HepG2 (cell line): ENCODE data around the gene DNAI2. TPM values are rescaled to one million over a fixed set of nuclear protein-coding genes. Genes with fewer than 3 reads are reported as not detected.
A peak's percentile ranks its signal among the peaks of the same experiment; 100 is the strongest.

Source experiments
- ARNTL ChIP-seq: sonication (generic); formaldehyde crosslinking; IDR thresholded peaks from 2 replicates; pipeline ENCODE4 v1.4.0; 2020; ENCODE audit warnings: mild to moderate bottlenecking, missing genetic modification reagents
- ATAD3A ChIP-seq: sonication (generic); formaldehyde crosslinking; IDR thresholded peaks from 2 replicates; pipeline ENCODE4 v1.4.0; 2020; ENCODE audit warnings: missing genetic modification reagents
- GLI4 ChIP-seq: sonication (generic); formaldehyde crosslinking; IDR thresholded peaks from 2 replicates; pipeline ENCODE4 v1.5.1; 2020; ENCODE audit warnings: missing genetic modification reagents, mild to moderate bottlenecking, moderate library complexity, borderline replicate concordance
- KDM1A ChIP-seq: IDR thresholded peaks from 2 replicates; pipeline ENCODE4 v1.6.1; 2016; ENCODE audit warnings: missing compliant biosample characterization
- KLF16 ChIP-seq, 2 experiments: sonication (generic) in 1 of 2; formaldehyde crosslinking in 1 of 2; IDR thresholded peaks; 2 replicates each; pipeline versions ENCODE4 v1.6.1 to v1.8.0; 2016 to 2023; ENCODE audit warnings: missing genetic modification reagents in 2 of 2, missing compliant biosample characterization in 1 of 2
- MED1 ChIP-seq: sonication (generic); formaldehyde crosslinking; IDR thresholded peaks from 2 replicates; pipeline ENCODE4 v1.4.0; 2020; ENCODE audit warnings: missing genetic modification reagents
- MIXL1 ChIP-seq: IDR thresholded peaks from 2 replicates; pipeline ENCODE4 v1.6.1; 2016
- NFYC ChIP-seq: IDR thresholded peaks from 2 replicates; pipeline ENCODE4 v1.6.1; 2016; ENCODE audit warnings: missing genetic modification reagents, missing compliant biosample characterization
- NR1H2 ChIP-seq: sonication (generic); formaldehyde crosslinking; IDR thresholded peaks from 2 replicates; pipeline ENCODE4 v1.8.1; 2022; ENCODE audit warnings: low read depth, missing genetic modification reagents, borderline replicate concordance
- NR2F2 ChIP-seq: IDR thresholded peaks from 2 replicates; pipeline ENCODE4 v1.6.1; 2012; ENCODE audit warnings: low read depth, inconsistent platforms, borderline replicate concordance
- PBX3 ChIP-seq: sonication (generic); formaldehyde crosslinking; IDR thresholded peaks from 2 replicates; pipeline ENCODE4 v1.8.1; 2023; ENCODE audit warnings: missing genetic modification reagents, inconsistent platforms, borderline replicate concordance
- RFXAP ChIP-seq: sonication (generic); formaldehyde crosslinking; IDR thresholded peaks from 2 replicates; pipeline ENCODE4 v1.4.0; 2020; ENCODE audit warnings: missing genetic modification reagents, borderline replicate concordance
- RXRA ChIP-seq: sonication (generic); formaldehyde crosslinking; IDR thresholded peaks from 2 replicates; pipeline ENCODE4 v1.5.1; 2020; ENCODE audit warnings: missing genetic modification reagents
- RXRB ChIP-seq: IDR thresholded peaks from 2 replicates; pipeline ENCODE4 v1.6.1; 2016; ENCODE audit warnings: borderline replicate concordance, missing genetic modification reagents, missing compliant biosample characterization
- SMAD9 ChIP-seq: sonication (generic); formaldehyde crosslinking; IDR thresholded peaks from 2 replicates; pipeline ENCODE4 v1.5.1; 2020; ENCODE audit warnings: mild to moderate bottlenecking, missing genetic modification reagents
- SPEN ChIP-seq: sonication (generic); formaldehyde crosslinking; IDR thresholded peaks from 2 replicates; pipeline ENCODE4 v1.5.1; 2020; ENCODE audit warnings: low read depth, mild to moderate bottlenecking, missing genetic modification reagents
- ZBTB20 ChIP-seq: sonication (generic); formaldehyde crosslinking; IDR thresholded peaks from 2 replicates; pipeline ENCODE4 v1.8.1; 2023; ENCODE audit warnings: missing genetic modification reagents, low read depth, mild to moderate bottlenecking, borderline replicate concordance
- ZSCAN25 ChIP-seq: sonication (generic); formaldehyde crosslinking; IDR thresholded peaks from 2 replicates; pipeline ENCODE4 v1.8.0; 2022; ENCODE audit warnings: mild to moderate bottlenecking, missing genetic modification reagents
- polyA plus RNA-seq, 8 experiments: library from polyadenylated mRNA; depleted of rRNA in 3 of 8; stranded (reverse) in 7 of 8; unstranded in 1 of 8; fragments of >200 nt; fragmentation: Illumina TruSeq in 4 of 8; extraction: Trizol in 4 of 8; gene quantifications; 2 replicates each; pipeline versions ENCODE4 v1.2.1 to v1.2.3, GENCODE V29; 2011 to 2016; ENCODE audit warnings: low read depth in 4 of 8, missing spikeins in 1 of 8, mixed read lengths in 1 of 8; ENCODE audit not compliant: insufficient read depth in 1 of 8
- total RNA-seq, 5 experiments: library from RNA; depleted of rRNA; stranded (reverse); fragments of >200 nt; fragmentation: Illumina TruSeq; extraction: Trizol; gene quantifications; 2 replicates each; pipeline ENCODE4 v1.2.3, GENCODE V29; 2016; ENCODE audit warnings: low read depth in 1 of 5
- TF ChIP-seq, protein P1 (sequence below): sonication (generic); formaldehyde crosslinking; IDR thresholded peaks from 2 replicates; pipeline ENCODE4 v1.5.0; 2020; ENCODE audit warnings: mild to moderate bottlenecking, missing genetic modification reagents, borderline replicate concordance
- TF ChIP-seq, protein P2 (sequence below): sonication (generic); formaldehyde crosslinking; IDR thresholded peaks from 2 replicates; pipeline ENCODE4 v1.4.0; 2020; ENCODE audit warnings: low read depth, missing genetic modification reagents
- TF ChIP-seq, protein P3 (sequence below): sonication (generic); formaldehyde crosslinking; IDR thresholded peaks from 2 replicates; pipeline ENCODE4 v1.5.0; 2020; ENCODE audit warnings: missing genetic modification reagents, mild to moderate bottlenecking, borderline replicate concordance

Gene DNAI2
- total and polyA plus RNA-seq, 2 of the 13 experiments (the other 11 are each of a cell fraction or from before 2014, with no cell fraction given), result not detected

DNA sequence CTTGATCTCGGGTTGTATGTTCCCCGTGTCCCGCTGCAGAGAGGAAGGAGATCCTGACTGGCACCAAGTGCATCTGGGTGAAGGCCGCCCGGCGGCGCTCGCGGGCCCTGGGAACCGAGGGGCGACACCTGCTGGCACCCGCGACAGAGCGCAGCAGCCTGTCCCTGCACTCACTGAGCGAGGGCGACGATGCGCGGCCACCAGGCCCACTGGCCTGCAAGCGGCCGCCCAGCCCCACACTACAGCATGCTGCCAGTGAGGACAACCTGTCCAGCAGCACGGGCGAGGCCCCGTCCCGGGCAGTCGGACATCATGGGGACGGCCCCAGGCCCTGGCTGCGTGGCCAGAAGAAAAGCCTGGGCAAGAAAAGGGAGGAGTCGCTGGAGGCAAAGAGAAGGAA is 80.1 kb downstream of the DNAI2 start (continued):
- TF ChIP-seq PBX3 (CRISPR knock-in tag) (no peak), KLF16 (CRISPR knock-in tag; IDR thresholded peaks at IDR 0.05) (no peak), NR2F2 (no peak), RFXAP (no peak; the same call in 1 of the 2 replicates), NFYC (CRISPR knock-in tag) (no peak), SMAD9 (no peak), ZSCAN25 (CRISPR knock-in tag) (no peak), ARNTL (CRISPR knock-in tag) (no peak), KDM1A (CRISPR knock-in tag) (no peak), RXRA (CRISPR knock-in tag) (peak; percentile 40; the same call in 1 of the 2 replicates), GLI4 (CRISPR knock-in tag) (no peak), ZBTB20 (CRISPR knock-in tag) (no peak), NR1H2 (CRISPR knock-in tag) (no peak), ATAD3A (no peak), MIXL1 (CRISPR knock-in tag) (no peak), SPEN (CRISPR knock-in tag) (peak; percentile 70), MED1 (CRISPR knock-in tag) (0 out of 2 replicates have a peak, but pooled peaks have one; percentile 21), RXRB (peak; percentile 31; the same call in 1 of the 2 replicates)
- TF ChIP-seq, protein P1, sequence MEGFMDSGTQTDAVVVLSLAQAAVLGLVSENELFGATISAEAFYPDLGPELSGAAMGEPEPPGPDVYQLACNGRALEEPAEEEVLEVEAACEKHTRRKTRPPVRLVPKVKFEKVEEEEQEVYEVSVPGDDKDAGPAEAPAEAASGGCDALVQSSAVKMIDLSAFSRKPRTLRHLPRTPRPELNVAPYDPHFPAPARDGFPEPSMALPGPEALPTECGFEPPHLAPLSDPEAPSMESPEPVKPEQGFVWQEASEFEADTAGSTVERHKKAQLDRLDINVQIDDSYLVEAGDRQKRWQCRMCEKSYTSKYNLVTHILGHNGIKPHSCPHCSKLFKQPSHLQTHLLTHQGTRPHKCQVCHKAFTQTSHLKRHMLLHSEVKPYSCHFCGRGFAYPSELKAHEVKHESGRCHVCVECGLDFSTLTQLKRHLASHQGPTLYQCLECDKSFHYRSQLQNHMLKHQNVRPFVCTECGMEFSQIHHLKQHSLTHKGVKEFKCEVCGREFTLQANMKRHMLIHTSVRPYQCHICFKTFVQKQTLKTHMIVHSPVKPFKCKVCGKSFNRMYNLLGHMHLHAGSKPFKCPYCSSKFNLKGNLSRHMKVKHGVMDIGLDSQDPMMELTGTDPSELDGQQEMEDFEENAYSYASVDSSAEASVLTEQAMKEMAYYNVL (CRISPR knock-in tag), result no peak
- TF ChIP-seq, protein P2, sequence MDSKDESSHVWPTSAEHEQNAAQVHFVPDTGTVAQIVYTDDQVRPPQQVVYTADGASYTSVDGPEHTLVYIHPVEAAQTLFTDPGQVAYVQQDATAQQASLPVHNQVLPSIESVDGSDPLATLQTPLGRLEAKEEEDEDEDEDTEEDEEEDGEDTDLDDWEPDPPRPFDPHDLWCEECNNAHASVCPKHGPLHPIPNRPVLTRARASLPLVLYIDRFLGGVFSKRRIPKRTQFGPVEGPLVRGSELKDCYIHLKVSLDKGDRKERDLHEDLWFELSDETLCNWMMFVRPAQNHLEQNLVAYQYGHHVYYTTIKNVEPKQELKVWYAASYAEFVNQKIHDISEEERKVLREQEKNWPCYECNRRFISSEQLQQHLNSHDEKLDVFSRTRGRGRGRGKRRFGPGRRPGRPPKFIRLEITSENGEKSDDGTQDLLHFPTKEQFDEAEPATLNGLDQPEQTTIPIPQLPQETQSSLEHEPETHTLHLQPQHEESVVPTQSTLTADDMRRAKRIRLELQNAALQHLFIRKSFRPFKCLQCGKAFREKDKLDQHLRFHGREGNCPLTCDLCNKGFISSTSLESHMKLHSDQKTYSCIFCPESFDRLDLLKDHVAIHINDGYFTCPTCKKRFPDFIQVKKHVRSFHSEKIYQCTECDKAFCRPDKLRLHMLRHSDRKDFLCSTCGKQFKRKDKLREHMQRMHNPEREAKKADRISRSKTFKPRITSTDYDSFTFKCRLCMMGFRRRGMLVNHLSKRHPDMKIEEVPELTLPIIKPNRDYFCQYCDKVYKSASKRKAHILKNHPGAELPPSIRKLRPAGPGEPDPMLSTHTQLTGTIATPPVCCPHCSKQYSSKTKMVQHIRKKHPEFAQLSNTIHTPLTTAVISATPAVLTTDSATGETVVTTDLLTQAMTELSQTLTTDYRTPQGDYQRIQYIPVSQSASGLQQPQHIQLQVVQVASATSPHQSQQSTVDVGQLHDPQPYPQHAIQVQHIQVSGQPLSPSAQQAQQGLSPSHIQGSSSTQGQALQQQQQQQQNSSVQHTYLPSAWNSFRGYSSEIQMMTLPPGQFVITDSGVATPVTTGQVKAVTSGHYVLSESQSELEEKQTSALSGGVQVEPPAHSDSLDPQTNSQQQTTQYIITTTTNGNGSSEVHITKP (CRISPR knock-in tag), result no peak
- TF ChIP-seq, protein P3, sequence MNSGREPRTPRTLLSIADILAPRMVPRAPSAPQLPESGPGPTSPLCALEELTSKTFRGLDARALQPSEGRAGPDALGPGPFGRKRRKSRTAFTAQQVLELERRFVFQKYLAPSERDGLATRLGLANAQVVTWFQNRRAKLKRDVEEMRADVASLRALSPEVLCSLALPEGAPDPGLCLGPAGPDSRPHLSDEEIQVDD (CRISPR knock-in tag), result no peak
